H1 (cell line): Measurements from ENCODE around the gene PGM3. TPM values are rescaled to one million over a fixed set of nuclear protein-coding genes. Genes with fewer than 3 reads are reported as not detected.

Source experiments
- CEBPB ChIP-seq: IDR thresholded peaks from 2 replicates; pipeline ENCODE4 v1.6.1; 2012; ENCODE audit warnings: low read depth, low read length
- CHD2 ChIP-seq: IDR thresholded peaks from 2 replicates; pipeline ENCODE4 v1.6.1; 2012; ENCODE audit warnings: low read length, improper control_type of control experiment
- HDAC6 ChIP-seq: IDR thresholded peaks from one replicate; pipeline ENCODE4 v1.7.1; 2012; ENCODE audit warnings: low read depth, mild to moderate bottlenecking, inconsistent platforms, low read length, moderate library complexity
- PHF8 ChIP-seq: fragments of 200-600 bp; sonication (generic); conservative IDR thresholded peaks from 2 replicates; pipeline ENCODE4 v1.7.1; 2012; ENCODE audit warnings: low read depth, mild to moderate bottlenecking, inconsistent platforms, low read length, moderate library complexity
- SAP30 ChIP-seq: fragments of 300-600 bp; sonication (generic); IDR thresholded peaks from 2 replicates; pipeline ENCODE4 v1.7.1; 2012; ENCODE audit warnings: low read length, moderate library complexity, mild to moderate bottlenecking, inconsistent platforms; ENCODE audit not compliant: insufficient read depth, insufficient replicate concordance
- TEAD4 ChIP-seq: IDR thresholded peaks from 2 replicates; pipeline ENCODE4 v1.6.1; 2012; ENCODE audit warnings: low read depth, low read length, inconsistent platforms, mixed read lengths
- polyA plus RNA-seq, 7 experiments: library from polyadenylated mRNA; depleted of rRNA in 3 of 7; stranded (reverse) in 5 of 7; unstranded in 2 of 7; fragments of >200 nt in 5 of 7; fragments of 200-250 nt in 2 of 7; gene quantifications; 1 replicate in 5 of 7; 2 replicates in 1 of 7; 4 replicates in 1 of 7; pipeline versions ENCODE4 v1.2.1 to v1.2.3, GENCODE V29; 2011 to 2013; ENCODE audit warnings: missing spikeins in 2 of 7, mixed read lengths in 2 of 7
- total RNA-seq: library from RNA; stranded (reverse); fragmentation: NEBNext Ultra II Directional; extraction: Animal tissue kit (Norgen Biotek cat#: 25700); gene quantifications from 2 replicates; pipeline ENCODE4 v1.2.1, GENCODE V29; 2021

Gene PGM3
- total and polyA plus RNA-seq, 2 of the 8 experiments (the other 6 are each of a cell fraction or from before 2014, with no cell fraction given), result 14.5 to 60.5 TPM

GRCh38 chr6:83188501-83188900 lies 4.6 kb downstream of the PGM3 start (continued):
- TF ChIP-seq SAP30, result no peak
- TF ChIP-seq TEAD4, result no peak
- no peak for TF ChIP-seq HDAC6
- no peak for TF ChIP-seq PHF8
- no peak for TF ChIP-seq CHD2
- no peak for TF ChIP-seq CEBPB
